Panc1 (cell line): ENCODE measurements around the gene TMCC1. TPM values are rescaled to one million over a fixed set of nuclear protein-coding genes. Genes with fewer than 3 reads are reported as not detected.
A peak's percentile ranks its signal among the peaks of the same experiment; 100 is the strongest.
"Not testable (repeated sequence)": the region's sequence is repeated elsewhere in the genome, so short reads cannot be mapped to it uniquely, and the experiment has no call there.

Source experiments
- ATAC-seq: fragments of 200-7000 bp; cut with Tn5 transposase; 2 replicates; pipeline ENCODE4 v1.9.1; 2020; ENCODE audit warnings: mild to moderate bottlenecking, moderate library complexity
- BruUV-seq: library from RNA; stranded (reverse); fragments of 400-500 nt; replicated peaks from 2 replicates; lab custom pipeline; 2021; lab: Mats Ljungman, UMichigan
- CTCF ChIA-PET: fragments of 300-600 bp; sonication (Branson Sonifier 250); formaldehyde crosslinking; loops from one replicate; lab custom pipeline; 2022; ENCODE audit warnings: antibody characterized with exemption; lab: Charles Lee
- POLR2A ChIA-PET: fragments of 300-600 bp; sonication (Branson Sonifier 250); formaldehyde crosslinking; loops from one replicate; lab custom pipeline; 2022; ENCODE audit warnings: antibody characterized with exemption; lab: Charles Lee
- DNase-seq: peaks from one replicate; pipeline ENCODE4 v3.0.0-alpha.2; 2010; ENCODE audit warnings: low read depth, low spot score
- H3K27ac ChIP-seq: 2 replicates; pipeline ENCODE4 v1.5.1; 2011; ENCODE audit warnings: mild to moderate bottlenecking, low read length, inconsistent platforms
- H3K27me3 ChIP-seq: fragments of 200-500 bp; sonication (Bioruptor generic); 2 replicates; pipeline ENCODE4 v1.6.0; 2014; ENCODE audit warnings: low read length, inconsistent platforms; ENCODE audit not compliant: control insufficient read depth, insufficient read depth
- H3K36me3 ChIP-seq: fragments of 200-500 bp; sonication (Bioruptor generic); 2 replicates; pipeline ENCODE4 v1.5.1; 2014; ENCODE audit warnings: inconsistent platforms, mild to moderate bottlenecking, low read length, moderate library complexity; ENCODE audit not compliant: control insufficient read depth, insufficient read depth
- H3K4me1 ChIP-seq: 2 replicates; pipeline ENCODE4 v1.5.1; 2011; ENCODE audit warnings: inconsistent platforms, mild to moderate bottlenecking, low read length, moderate library complexity; ENCODE audit not compliant: control insufficient read depth, insufficient read depth
- H3K4me3 ChIP-seq, 2 experiments: 2 replicates each; pipeline ENCODE4 v1.5.1; 2011 to 2012; ENCODE audit warnings: low read depth in 2 of 2, low read length in 2 of 2, mild to moderate bottlenecking in 2 of 2, inconsistent platforms in 1 of 2, moderate library complexity in 1 of 2
- H3K9me3 ChIP-seq: fragments of 200-500 bp; sonication (Bioruptor generic); 2 replicates; pipeline ENCODE4 v1.5.1; 2014; ENCODE audit warnings: low read depth, mild to moderate bottlenecking, inconsistent platforms, low read length, moderate library complexity; ENCODE audit not compliant: control insufficient read depth, insufficient read depth
- CTCF ChIP-seq: fragments of 450-650 bp; IDR thresholded peaks from 2 replicates; pipeline ENCODE4 v1.5.1; 2017; ENCODE audit warnings: mild to moderate bottlenecking
- POLR2AphosphoS5 ChIP-seq: IDR thresholded peaks from 2 replicates; pipeline ENCODE4 v1.6.1; 2012; ENCODE audit warnings: mild to moderate bottlenecking, low read depth, low read length, moderate library complexity
- REST ChIP-seq, 2 experiments: IDR thresholded peaks; 2 replicates each; pipeline ENCODE4 v1.6.1; 2011 to 2012; ENCODE audit warnings: low read depth in 2 of 2, control low read depth in 1 of 2, low read length in 1 of 2, mild to moderate bottlenecking in 1 of 2, moderate library complexity in 1 of 2; ENCODE audit not compliant: insufficient read depth in 1 of 2
- SIN3A ChIP-seq: IDR thresholded peaks from 2 replicates; pipeline ENCODE4 v1.6.1; 2012; ENCODE audit warnings: low read depth, mild to moderate bottlenecking, low read length, moderate library complexity, borderline replicate concordance; ENCODE audit not compliant: insufficient read depth
- TCF7L2 ChIP-seq: IDR thresholded peaks from 2 replicates; pipeline ENCODE4 v1.6.1; 2011; ENCODE audit warnings: mild to moderate bottlenecking, low read depth, low read length, inconsistent platforms
- in situ Hi-C: cut with HindIII; loops from 2 replicates; pipeline ENCODE4 v1.10.0; 2016; ENCODE audit warnings: low sequenced_read_pairs, low pct_unique_long_range_greater_than_20kb
- intact Hi-C: fragments of 100-400 bp; cut with micrococcal nuclease; formaldehyde crosslinking; loops from one replicate; pipeline ENCODE4 v1.10.0; 2022; ENCODE audit not compliant: unreplicated experiment
- total RNA-seq: library from RNA; stranded (reverse); gene quantifications from one replicate; pipeline ENCODE4 v1.2.1, GENCODE V29; 2021; ENCODE audit not compliant: unreplicated experiment

TMCC1 gene
- total RNA-seq, 1 experiment from 2014 or later: 33.2 TPM

- Histone ChIP-seq H3K4me1 (peaks cover 45% of the 10 kb centered on the region), H3K9me3 (no peaks in the 10 kb centered on the region), H3K27me3 (no peaks in the 10 kb centered on the region), H3K4me3 (no peak overlapping the region), H3K27ac (peak overlapping the region; percentile 95), H3K36me3 (no peaks in the 10 kb centered on the region)
- ChIA-PET CTCF (interaction anchor here (0.5 kb wide), 1 partner anchor 60 kb away, joined by 4 read pairs; no protein-coding TSS in a partner anchor), POLR2A (interaction anchor here (1.0 kb wide), 1 partner anchor 10 kb away, joined by 3 read pairs; no protein-coding TSS in a partner anchor)
- ATAC-seq: peak; percentile 41
- in situ Hi-C loops: no loop called here
- DNase-seq: peak; percentile 24
- TF ChIP-seq POLR2AphosphoS5 (peak; percentile 55; the same call in 1 of the 2 replicates), SIN3A (no peak), TCF7L2 (no peak)
- no TSS peak for BruUV-seq
- intact Hi-C loops: no loop called here
These were observed 4.7 kb downstream of the TMCC1 start for GRCh38 chr3:129888771-129889170.

- H3K9me3 ChIP-seq: no peaks in the 10 kb centered on the region
- in situ Hi-C loops (no loop called here), intact Hi-C loops (no loop called here)
- ATAC-seq (no peak), DNase-seq (no peak)
- no peaks in the 10 kb centered on the region for H3K27me3 ChIP-seq
- TSS peak; percentile 26 for BruUV-seq
- ChIA-PET POLR2A (no interaction called here), CTCF (interaction anchor here (0.6 to 0.7 kb wide), 2 partner anchors 11 to 69 kb away, joined by 4 to 8 read pairs; no protein-coding TSS in a partner anchor)
- H3K27ac ChIP-seq: no peak overlapping the region
- TF ChIP-seq REST (IDR thresholded peaks at IDR 0.05; ENCODE audit: insufficient read depth in 1 of 2, low read depth in 2 of 2, low read length in 1 of 2) (no peak), POLR2AphosphoS5 (no peak)
- no peak overlapping the region for H3K4me3 ChIP-seq
- no peaks in the 10 kb centered on the region; the same call in 1 of the 2 replicates for H3K36me3 ChIP-seq
- 0 out of 2 replicates have a peak, but pooled peaks cover 2% of the 10 kb centered on the region for H3K4me1 ChIP-seq
These were observed 12.2 kb downstream of the TMCC1 start for GRCh38 chr3:129881261-129881660.

- no peak for ATAC-seq
- CTCF ChIA-PET: interaction anchor here (0.8 kb wide), 1 partner anchor 325 kb away, joined by 4 read pairs; no protein-coding TSS in a partner anchor
- in situ Hi-C loops: no loop called here
These were observed 15.2 kb downstream of the TMCC1 start for GRCh38 chr3:129878355-129878754.

GRCh38 chr3:129874479-129874878 is 19.0 kb downstream of the TMCC1 start:
- H3K4me3 ChIP-seq, intact Hi-C loops, H3K36me3 ChIP-seq, H3K4me1 ChIP-seq, CTCF ChIA-PET, DNase-seq, H3K27ac ChIP-seq, BruUV-seq, ATAC-seq, H3K27me3 ChIP-seq, POLR2A ChIA-PET, H3K9me3 ChIP-seq, in situ Hi-C loops: not testable (repeated sequence)

More at GRCh38 chr3:129878355-129878754, 15.2 kb downstream of the TMCC1 start:
- DNase-seq: no peak
- H3K4me1 ChIP-seq: 0 out of 2 replicates have a peak, but pooled peaks cover 2% of the 10 kb centered on the region
- no peaks in the 10 kb centered on the region for H3K27me3 ChIP-seq
- TSS peak; percentile 3 for BruUV-seq
- H3K4me3 ChIP-seq: no peak overlapping the region
- TF ChIP-seq CTCF: no peak
- H3K36me3 ChIP-seq: no peaks in the 10 kb centered on the region; the same call in 1 of the 2 replicates
- no peaks in the 10 kb centered on the region for H3K9me3 ChIP-seq
- no peak overlapping the region for H3K27ac ChIP-seq
- POLR2A ChIA-PET: interaction anchor here (0.7 kb wide), 2 partner anchors 11 to 82 kb away, joined by 3 read pairs; no protein-coding TSS in a partner anchor
- intact Hi-C loops: no loop called here
